ENCODE results near the gene KDM6B. TPM values are rescaled to one million over a fixed set of nuclear protein-coding genes. Genes with fewer than 3 reads are reported as not detected.

The KDM6B gene
- total RNA-seq, 1 donor from 2014 or later, result 52.9 TPM

GRCh38 chr17:7816926-7817642, 16.9 kb upstream of the KDM6B start:
- no peak for DNase-seq (ENCODE audit: extremely low spot score, unreplicated experiment)
- Mint-ChIP-seq H3K27ac (ENCODE audit: unreplicated experiment) (no peak overlapping the region), H3K4me3 (ENCODE audit: unreplicated experiment) (no peak overlapping the region), H3K9me3 (ENCODE audit: unreplicated experiment) (no peaks in the 10 kb centered on the region), H3K36me3 (ENCODE audit: unreplicated experiment) (no peaks in the 10 kb centered on the region), H3K4me1 (ENCODE audit: unreplicated experiment) (no peaks in the 10 kb centered on the region), H3K27me3 (ENCODE audit: unreplicated experiment) (peaks cover 33% of the 10 kb centered on the region)
- no peak for TF ChIP-seq CTCF (IDR thresholded peaks at IDR 0.05)

- Mint-ChIP-seq H3K9me3 (ENCODE audit: unreplicated experiment) (no peaks in the 10 kb centered on the region), H3K4me3 (ENCODE audit: unreplicated experiment) (no peak overlapping the region), H3K4me1 (ENCODE audit: unreplicated experiment) (no peaks in the 10 kb centered on the region), H3K27ac (ENCODE audit: unreplicated experiment) (no peak overlapping the region), H3K36me3 (ENCODE audit: unreplicated experiment) (no peaks in the 10 kb centered on the region), H3K27me3 (ENCODE audit: unreplicated experiment) (peaks cover 33% of the 10 kb centered on the region)
- TF ChIP-seq CTCF (IDR thresholded peaks at IDR 0.05), result no peak
- DNase-seq (ENCODE audit: extremely low spot score, unreplicated experiment), result no peak
Measured at GRCh38 chr17:7817643-7817964, 16.4 kb upstream of the KDM6B start.

GRCh38 chr17:7818026-7818425, 16.0 kb upstream of the KDM6B start:
- Mint-ChIP-seq H3K36me3 (ENCODE audit: unreplicated experiment) (no peaks in the 10 kb centered on the region), H3K9me3 (ENCODE audit: unreplicated experiment) (no peaks in the 10 kb centered on the region), H3K4me1 (ENCODE audit: unreplicated experiment) (no peaks in the 10 kb centered on the region), H3K27ac (ENCODE audit: unreplicated experiment) (no peak overlapping the region), H3K4me3 (ENCODE audit: unreplicated experiment) (no peak overlapping the region), H3K27me3 (ENCODE audit: unreplicated experiment) (peaks cover 30% of the 10 kb centered on the region)
- no peak for TF ChIP-seq CTCF (IDR thresholded peaks at IDR 0.05)
- no peak for DNase-seq (ENCODE audit: extremely low spot score, unreplicated experiment)

GRCh38 chr17:7818746-7819645, 15.0 kb upstream of the KDM6B start:
- Mint-ChIP-seq H3K4me1 (ENCODE audit: unreplicated experiment) (no peaks in the 10 kb centered on the region), H3K4me3 (ENCODE audit: unreplicated experiment) (no peak overlapping the region), H3K9me3 (ENCODE audit: unreplicated experiment) (no peaks in the 10 kb centered on the region), H3K27me3 (ENCODE audit: unreplicated experiment) (peaks cover 36% of the 10 kb centered on the region), H3K36me3 (ENCODE audit: unreplicated experiment) (no peaks in the 10 kb centered on the region), H3K27ac (ENCODE audit: unreplicated experiment) (no peak overlapping the region)
- no peak for DNase-seq (ENCODE audit: extremely low spot score, unreplicated experiment)
- TF ChIP-seq CTCF (IDR thresholded peaks at IDR 0.05), result no peak

- H3K27me3 Mint-ChIP-seq (ENCODE audit: unreplicated experiment), result peaks cover 45% of the 10 kb centered on the region
Measured at GRCh38 chr17:7820231-7820630, 13.8 kb upstream of the KDM6B start.

More at GRCh38 chr17:7820231-7820630, 13.8 kb upstream of the KDM6B start:
- H3K4me1 Mint-ChIP-seq (ENCODE audit: unreplicated experiment), result no peaks in the 10 kb centered on the region
- no peak overlapping the region for H3K4me3 Mint-ChIP-seq (ENCODE audit: unreplicated experiment)
- H3K9me3 Mint-ChIP-seq (ENCODE audit: unreplicated experiment), result no peaks in the 10 kb centered on the region
- no peak for TF ChIP-seq CTCF (IDR thresholded peaks at IDR 0.05)
- H3K27ac Mint-ChIP-seq (ENCODE audit: unreplicated experiment), result no peak overlapping the region
- H3K36me3 Mint-ChIP-seq (ENCODE audit: unreplicated experiment), result no peaks in the 10 kb centered on the region
- no peak for DNase-seq (ENCODE audit: extremely low spot score, unreplicated experiment)

All from osteocyte (in vitro differentiated cells).